Measurements from ENCODE around the gene RBM19.

DNA sequence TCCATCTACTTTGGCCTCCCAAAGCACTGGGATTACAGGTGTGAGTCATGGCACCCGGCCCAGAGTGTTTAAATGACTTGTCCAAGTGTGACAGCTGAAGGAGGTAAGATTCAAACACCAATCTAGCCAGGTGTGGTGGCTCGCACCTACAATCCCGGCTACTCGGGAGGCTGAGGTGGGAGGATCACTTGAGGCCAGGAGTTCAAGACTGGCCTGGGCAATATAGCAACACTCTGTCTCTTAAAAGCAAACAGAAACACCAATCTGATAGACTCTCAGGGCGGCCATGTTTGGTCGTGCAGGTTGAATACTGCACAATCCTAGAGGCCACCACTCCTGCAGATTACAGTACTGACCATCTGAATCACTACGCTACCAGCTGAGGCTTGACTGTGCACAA, 68.7 kb downstream of the RBM19 start:
- TF ChIP-seq, protein P1, sequence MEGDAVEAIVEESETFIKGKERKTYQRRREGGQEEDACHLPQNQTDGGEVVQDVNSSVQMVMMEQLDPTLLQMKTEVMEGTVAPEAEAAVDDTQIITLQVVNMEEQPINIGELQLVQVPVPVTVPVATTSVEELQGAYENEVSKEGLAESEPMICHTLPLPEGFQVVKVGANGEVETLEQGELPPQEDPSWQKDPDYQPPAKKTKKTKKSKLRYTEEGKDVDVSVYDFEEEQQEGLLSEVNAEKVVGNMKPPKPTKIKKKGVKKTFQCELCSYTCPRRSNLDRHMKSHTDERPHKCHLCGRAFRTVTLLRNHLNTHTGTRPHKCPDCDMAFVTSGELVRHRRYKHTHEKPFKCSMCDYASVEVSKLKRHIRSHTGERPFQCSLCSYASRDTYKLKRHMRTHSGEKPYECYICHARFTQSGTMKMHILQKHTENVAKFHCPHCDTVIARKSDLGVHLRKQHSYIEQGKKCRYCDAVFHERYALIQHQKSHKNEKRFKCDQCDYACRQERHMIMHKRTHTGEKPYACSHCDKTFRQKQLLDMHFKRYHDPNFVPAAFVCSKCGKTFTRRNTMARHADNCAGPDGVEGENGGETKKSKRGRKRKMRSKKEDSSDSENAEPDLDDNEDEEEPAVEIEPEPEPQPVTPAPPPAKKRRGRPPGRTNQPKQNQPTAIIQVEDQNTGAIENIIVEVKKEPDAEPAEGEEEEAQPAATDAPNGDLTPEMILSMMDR (conservative IDR thresholded peaks at IDR 0.05 in 1 of 2, IDR thresholded peaks at IDR 0.05 in 1 of 2; ENCODE audit: low read depth in 1 of 2, low read length in 2 of 2), result no peak
- no peak for TF ChIP-seq EZH2 (IDR thresholded peaks at IDR 0.05; ENCODE audit: low read length, missing control alignments)
